SHP77 (cell line): ENCODE measurements around the gene RPL31.
A peak's percentile ranks its signal among the peaks of the same experiment; 100 is the strongest.

Experiments used
- DNase-seq, 2 experiments: peaks; one replicate each; lab custom pipeline; 2025; lab: John Stamatoyannopoulos, UW

RPL31 gene

GRCh38 chr2:101001691-101002561 is at the start of gene RPL31:
Gene RPL31 (plus strand): TSS chr2:101002289. CDS start chr2:101002702, 413 bp downstream.
- DNase-seq = peak; percentile 90 to 95

- DNase-seq = no peak
Observed at GRCh38 chr2:100952512-100952911, 49.6 kb upstream of the RPL31 start.

- DNase-seq = no peak
Observed at GRCh38 chr2:100953406-100954043, 48.6 kb upstream of the RPL31 start.

GRCh38 chr2:100954044-100954420 is 48.1 kb upstream of the RPL31 start:
- DNase-seq = no peak

- no peak for DNase-seq
Observed at GRCh38 chr2:100955226-100955625, 46.9 kb upstream of the RPL31 start.

GRCh38 chr2:100956081-100956480 is 46.0 kb upstream of the RPL31 start:
- DNase-seq = no peak

- DNase-seq = no peak
Observed at GRCh38 chr2:100957996-100958653, 44.0 kb upstream of the RPL31 start.

- DNase-seq = no peak
Observed at GRCh38 chr2:100959225-100959880, 42.7 kb upstream of the RPL31 start.

- DNase-seq = no peak
Observed at GRCh38 chr2:100960688-100961087, 41.4 kb upstream of the RPL31 start.

- DNase-seq = no peak
Observed at GRCh38 chr2:100962366-100963025, 39.6 kb upstream of the RPL31 start.

- DNase-seq = no peak
Observed at GRCh38 chr2:100963026-100963375, 39.1 kb upstream of the RPL31 start.

- no peak for DNase-seq
Observed at GRCh38 chr2:100964222-100964621, 37.9 kb upstream of the RPL31 start.

GRCh38 chr2:100964681-100965169 is 37.4 kb upstream of the RPL31 start:
- no peak for DNase-seq

GRCh38 chr2:100965596-100965995 is 36.5 kb upstream of the RPL31 start:
- no peak for DNase-seq

- DNase-seq = no peak
Observed at GRCh38 chr2:100967716-100968115, 34.4 kb upstream of the RPL31 start.

GRCh38 chr2:100968146-100969145 is 33.6 kb upstream of the RPL31 start:
- DNase-seq = no peak

GRCh38 chr2:100969998-100970397 is 32.1 kb upstream of the RPL31 start:
- DNase-seq = no peak

- no peak for DNase-seq
Observed at GRCh38 chr2:100971221-100971620, 30.9 kb upstream of the RPL31 start.

- no peak for DNase-seq
Observed at GRCh38 chr2:100972452-100972851, 29.6 kb upstream of the RPL31 start.

GRCh38 chr2:100974712-100975520 is 27.2 kb upstream of the RPL31 start:
- no peak for DNase-seq
